HepG2 (cell line): Measurements from ENCODE around the gene VTN. TPM values are rescaled to one million over a fixed set of nuclear protein-coding genes. Genes with fewer than 3 reads are reported as not detected.

Source experiments
- ATAC-seq: fragments of 200-7000 bp; cut with Tn5 transposase; 3 replicates; pipeline ENCODE4 v1.9.1; 2020; ENCODE audit warnings: mild to moderate bottlenecking, moderate library complexity
- BruUV-seq: library from RNA; stranded (reverse); fragments of 400-500 nt; replicated peaks from 2 replicates; lab custom pipeline; 2021; lab: Mats Ljungman, UMichigan
- CTCF ChIA-PET: fragments of 300-600 bp; formaldehyde crosslinking; extraction: SDS; loops from one replicate; lab custom pipeline; 2021; ENCODE audit warnings: low total read pairs, inconsistent platforms, low intra/inter-chr PET ratio; lab: Yijun Ruan, JAX
- POLR2A ChIA-PET: fragments of 350-600 bp; sonication (Branson Sonifier 250); formaldehyde crosslinking; loops from one replicate; lab custom pipeline; 2020; ENCODE audit warnings: antibody characterized with exemption, inconsistent platforms; lab: Yijun Ruan, JAX
- DNase-seq: peaks from one replicate; pipeline ENCODE4 v3.0.0-alpha.2; 2015; ENCODE audit warnings: low spot score
- FAIRE-seq: peaks from 3 replicates; lab custom pipeline; 2011; peaks lifted over from hg19 to GRCh38; lab: Jason Lieb, UNC
- H2AFZ ChIP-seq: one replicate; pipeline ENCODE4 v1.6.1; 2011; ENCODE audit warnings: low read length, inconsistent platforms
- H3K27ac ChIP-seq: fragments of 300-600 bp; 3 replicates; pipeline ENCODE4 v1.8.0; 2011; ENCODE audit warnings: mixed run types, mild to moderate bottlenecking, mixed read lengths, low read length, inconsistent platforms; ENCODE audit not compliant: insufficient read depth; ENCODE audit errors: extremely low read length
- H3K27me3 ChIP-seq, 2 experiments: fragments of 200-600 bp in 1 of 2; 2 replicates in 1 of 2; 3 replicates in 1 of 2; pipeline versions ENCODE4 v1.6.0 to v1.8.0; 2011; ENCODE audit warnings: low read length in 2 of 2, mild to moderate bottlenecking in 2 of 2, moderate library complexity in 2 of 2, inconsistent platforms in 1 of 2; ENCODE audit not compliant: insufficient read depth in 2 of 2, control insufficient read depth in 1 of 2
- H3K36me3 ChIP-seq, 2 experiments: fragments of 200-600 bp in 1 of 2; replicated peaks in 1 of 2; 2 replicates in 1 of 2; 3 replicates in 1 of 2; pipeline versions ENCODE4 v1.5.1 to v1.8.0; 2011; ENCODE audit warnings: low read length in 2 of 2, inconsistent platforms in 1 of 2; ENCODE audit not compliant: insufficient read depth in 2 of 2, control insufficient read depth in 1 of 2
- H3K4me1 ChIP-seq: 2 replicates; pipeline ENCODE4 v1.5.1; 2012; ENCODE audit warnings: low read length, inconsistent platforms; ENCODE audit not compliant: insufficient read depth
- H3K4me2 ChIP-seq: 2 replicates; pipeline ENCODE4 v1.6.0; 2011; ENCODE audit warnings: low read depth, low read length, inconsistent platforms
- H3K4me3 ChIP-seq, 3 experiments: fragments of 200-600 bp in 1 of 3; sonication (generic), shearing (Covaris generic) in 1 of 3; replicated peaks in 1 of 3; 2 replicates each; pipeline ENCODE4 v1.5.1; 2011 to 2016; ENCODE audit warnings: low read length in 3 of 3, inconsistent platforms in 2 of 3, low read depth in 2 of 3, mild to moderate bottlenecking in 2 of 3, control low read depth in 1 of 3, mixed read lengths in 1 of 3; ENCODE audit not compliant: insufficient read depth in 1 of 3
- H3K79me2 ChIP-seq: one replicate; pipeline ENCODE4 v1.6.1; 2011; ENCODE audit warnings: low read length, inconsistent platforms; ENCODE audit not compliant: insufficient read depth
- H3K9ac ChIP-seq: 2 replicates; pipeline ENCODE4 v1.6.0; 2011; ENCODE audit warnings: mild to moderate bottlenecking, low read depth, low read length, inconsistent platforms; ENCODE audit not compliant: insufficient read depth
- H3K9me3 ChIP-seq: 2 replicates; pipeline ENCODE4 v1.5.1; 2012; ENCODE audit warnings: mild to moderate bottlenecking, low read length
- H4K20me1 ChIP-seq: 2 replicates; pipeline ENCODE4 v1.6.0; 2011; ENCODE audit warnings: inconsistent platforms, mild to moderate bottlenecking, low read length, moderate library complexity; ENCODE audit not compliant: insufficient read depth
- ASH2L ChIP-seq: fragments of 300-600, 200-600 bp; sonication (generic); IDR thresholded peaks from 2 replicates; pipeline ENCODE4 v1.7.0; 2017; ENCODE audit warnings: low read depth, mild to moderate bottlenecking, moderate library complexity, mixed read lengths, low read length; ENCODE audit not compliant: insufficient read length
- MED1 ChIP-seq: sonication (generic); formaldehyde crosslinking; IDR thresholded peaks from 2 replicates; pipeline ENCODE4 v1.4.0; 2020; ENCODE audit warnings: missing genetic modification reagents
- MXI1 ChIP-seq: IDR thresholded peaks from 3 replicates; pipeline ENCODE4 v1.6.1; 2012; ENCODE audit warnings: low read depth, low read length, inconsistent platforms, borderline replicate concordance
- ZNF629 ChIP-seq: sonication (generic); formaldehyde crosslinking; conservative IDR thresholded peaks from 2 replicates; pipeline ENCODE4 v1.5.0; 2020; ENCODE audit warnings: missing genetic modification reagents
- ZNF883 ChIP-seq: sonication (generic); formaldehyde crosslinking; IDR thresholded peaks from 2 replicates; pipeline ENCODE4 v1.5.1; 2020; ENCODE audit warnings: mild to moderate bottlenecking, missing genetic modification reagents; ENCODE audit errors: not compliant biosample characterization
- ZSCAN30 ChIP-seq: sonication (generic); formaldehyde crosslinking; IDR thresholded peaks from 2 replicates; pipeline ENCODE4 v1.5.0; 2020; ENCODE audit warnings: mild to moderate bottlenecking, missing genetic modification reagents
- WGBS: methylation state at CpG from one replicate; pipeline ENCODE4 v1.1.6; 2017; ENCODE audit warnings: low lambda C conversion rate; 5-methylcytosine and 5-hydroxymethylcytosine counted together
- in situ Hi-C: cut with HindIII; loops from 2 replicates; pipeline ENCODE4 v1.10.0; 2017; ENCODE audit warnings: low pct_unique_long_range_greater_than_20kb; ENCODE audit not compliant: extremely low pct_ligation_motif_present
- intact Hi-C: fragments of 100-400 bp; cut with micrococcal nuclease; formaldehyde crosslinking; loops from one replicate; pipeline ENCODE4 v1.10.0; 2022; ENCODE audit not compliant: unreplicated experiment
- polyA plus RNA-seq, 8 experiments: library from polyadenylated mRNA; depleted of rRNA in 3 of 8; stranded (reverse) in 7 of 8; unstranded in 1 of 8; fragments of >200 nt; fragmentation: Illumina TruSeq in 4 of 8; extraction: Trizol in 4 of 8; gene quantifications; 2 replicates each; pipeline versions ENCODE4 v1.2.1 to v1.2.3, GENCODE V29; 2011 to 2016; ENCODE audit warnings: low read depth in 4 of 8, missing spikeins in 1 of 8, mixed read lengths in 1 of 8; ENCODE audit not compliant: insufficient read depth in 1 of 8
- total RNA-seq, 5 experiments: library from RNA; depleted of rRNA; stranded (reverse); fragments of >200 nt; fragmentation: Illumina TruSeq; extraction: Trizol; gene quantifications; 2 replicates each; pipeline ENCODE4 v1.2.3, GENCODE V29; 2016; ENCODE audit warnings: low read depth in 1 of 5
- TF ChIP-seq, protein P1 (sequence below): sonication (generic); formaldehyde crosslinking; IDR thresholded peaks from 2 replicates; pipeline ENCODE4 v1.8.1; 2023; ENCODE audit warnings: mild to moderate bottlenecking, missing genetic modification reagents, borderline replicate concordance
- TF ChIP-seq, protein P2 (sequence below): sonication (generic); formaldehyde crosslinking; IDR thresholded peaks from 2 replicates; pipeline ENCODE4 v1.5.0; 2020; ENCODE audit warnings: mild to moderate bottlenecking, missing genetic modification reagents, moderate library complexity
- TF ChIP-seq, protein P3 (sequence below): sonication (generic); formaldehyde crosslinking; IDR thresholded peaks from 2 replicates; pipeline ENCODE4 v1.5.1; 2020; ENCODE audit warnings: mild to moderate bottlenecking, moderate library complexity, missing genetic modification reagents
- TF ChIP-seq, protein P4 (sequence below): sonication (generic); formaldehyde crosslinking; IDR thresholded peaks from 2 replicates; pipeline ENCODE4 v1.5.1; 2020; ENCODE audit warnings: mild to moderate bottlenecking, missing genetic modification reagents, moderate library complexity

The VTN gene
- total and polyA plus RNA-seq, 2 of the 13 experiments (the other 11 are each of a cell fraction or from before 2014, with no cell fraction given), result 108 to 131 TPM

- CTCF ChIA-PET, result no interaction called here
- no TSS peak for BruUV-seq
- WGBS, result 64% methylated on average over 3 of the region's 3 CpGs
Observed at GRCh38 chr17:28402224-28402630, 32.1 kb upstream of the VTN start.

More at GRCh38 chr17:28402224-28402630, 32.1 kb upstream of the VTN start:
- H4K20me1 ChIP-seq, result no peaks in the 10 kb centered on the region
- in situ Hi-C loops (no loop called here), intact Hi-C loops (no loop called here)
- no peak overlapping the region for H3K9ac ChIP-seq
- H3K4me2 ChIP-seq, result no peak overlapping the region
- DNase-seq (no peak), ATAC-seq (no peak), FAIRE-seq (no peak)
- no peaks in the 10 kb centered on the region for H3K9me3 ChIP-seq
- no peak overlapping the region for H3K27ac ChIP-seq
- H3K4me1 ChIP-seq, result peaks cover 53% of the 10 kb centered on the region
- POLR2A ChIA-PET, result interaction anchor here (1.6 kb wide), 1 partner anchor 32 kb away, joined by 6 read pairs; the partner anchor contains the start of gene VTN
- H3K4me3 ChIP-seq, result no peak overlapping the region
- H3K36me3 ChIP-seq, result peaks cover 13 to 33% of the 10 kb centered on the region in 2 experiments
- H3K27me3 ChIP-seq, result no peaks in the 10 kb centered on the region; a peak in 1 of 5 replicates
- no peak overlapping the region for H2AFZ ChIP-seq
- TF ChIP-seq ASH2L, result no peak
- TF ChIP-seq, protein P1, sequence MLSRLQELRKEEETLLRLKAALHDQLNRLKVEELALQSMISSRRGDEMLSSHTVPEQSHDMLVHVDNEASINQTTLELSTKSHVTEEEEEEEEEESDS, result no peak
- TF ChIP-seq MED1, result no peak
- TF ChIP-seq, protein P2, sequence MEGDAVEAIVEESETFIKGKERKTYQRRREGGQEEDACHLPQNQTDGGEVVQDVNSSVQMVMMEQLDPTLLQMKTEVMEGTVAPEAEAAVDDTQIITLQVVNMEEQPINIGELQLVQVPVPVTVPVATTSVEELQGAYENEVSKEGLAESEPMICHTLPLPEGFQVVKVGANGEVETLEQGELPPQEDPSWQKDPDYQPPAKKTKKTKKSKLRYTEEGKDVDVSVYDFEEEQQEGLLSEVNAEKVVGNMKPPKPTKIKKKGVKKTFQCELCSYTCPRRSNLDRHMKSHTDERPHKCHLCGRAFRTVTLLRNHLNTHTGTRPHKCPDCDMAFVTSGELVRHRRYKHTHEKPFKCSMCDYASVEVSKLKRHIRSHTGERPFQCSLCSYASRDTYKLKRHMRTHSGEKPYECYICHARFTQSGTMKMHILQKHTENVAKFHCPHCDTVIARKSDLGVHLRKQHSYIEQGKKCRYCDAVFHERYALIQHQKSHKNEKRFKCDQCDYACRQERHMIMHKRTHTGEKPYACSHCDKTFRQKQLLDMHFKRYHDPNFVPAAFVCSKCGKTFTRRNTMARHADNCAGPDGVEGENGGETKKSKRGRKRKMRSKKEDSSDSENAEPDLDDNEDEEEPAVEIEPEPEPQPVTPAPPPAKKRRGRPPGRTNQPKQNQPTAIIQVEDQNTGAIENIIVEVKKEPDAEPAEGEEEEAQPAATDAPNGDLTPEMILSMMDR (CRISPR knock-in tag), result no peak
- no peak for TF ChIP-seq MXI1
- TF ChIP-seq ZSCAN30 (CRISPR knock-in tag), result no peak
- TF ChIP-seq, protein P3, sequence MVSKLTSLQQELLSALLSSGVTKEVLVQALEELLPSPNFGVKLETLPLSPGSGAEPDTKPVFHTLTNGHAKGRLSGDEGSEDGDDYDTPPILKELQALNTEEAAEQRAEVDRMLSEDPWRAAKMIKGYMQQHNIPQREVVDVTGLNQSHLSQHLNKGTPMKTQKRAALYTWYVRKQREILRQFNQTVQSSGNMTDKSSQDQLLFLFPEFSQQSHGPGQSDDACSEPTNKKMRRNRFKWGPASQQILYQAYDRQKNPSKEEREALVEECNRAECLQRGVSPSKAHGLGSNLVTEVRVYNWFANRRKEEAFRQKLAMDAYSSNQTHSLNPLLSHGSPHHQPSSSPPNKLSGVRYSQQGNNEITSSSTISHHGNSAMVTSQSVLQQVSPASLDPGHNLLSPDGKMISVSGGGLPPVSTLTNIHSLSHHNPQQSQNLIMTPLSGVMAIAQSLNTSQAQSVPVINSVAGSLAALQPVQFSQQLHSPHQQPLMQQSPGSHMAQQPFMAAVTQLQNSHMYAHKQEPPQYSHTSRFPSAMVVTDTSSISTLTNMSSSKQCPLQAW (CRISPR knock-in tag), result no peak
- TF ChIP-seq, protein P4, sequence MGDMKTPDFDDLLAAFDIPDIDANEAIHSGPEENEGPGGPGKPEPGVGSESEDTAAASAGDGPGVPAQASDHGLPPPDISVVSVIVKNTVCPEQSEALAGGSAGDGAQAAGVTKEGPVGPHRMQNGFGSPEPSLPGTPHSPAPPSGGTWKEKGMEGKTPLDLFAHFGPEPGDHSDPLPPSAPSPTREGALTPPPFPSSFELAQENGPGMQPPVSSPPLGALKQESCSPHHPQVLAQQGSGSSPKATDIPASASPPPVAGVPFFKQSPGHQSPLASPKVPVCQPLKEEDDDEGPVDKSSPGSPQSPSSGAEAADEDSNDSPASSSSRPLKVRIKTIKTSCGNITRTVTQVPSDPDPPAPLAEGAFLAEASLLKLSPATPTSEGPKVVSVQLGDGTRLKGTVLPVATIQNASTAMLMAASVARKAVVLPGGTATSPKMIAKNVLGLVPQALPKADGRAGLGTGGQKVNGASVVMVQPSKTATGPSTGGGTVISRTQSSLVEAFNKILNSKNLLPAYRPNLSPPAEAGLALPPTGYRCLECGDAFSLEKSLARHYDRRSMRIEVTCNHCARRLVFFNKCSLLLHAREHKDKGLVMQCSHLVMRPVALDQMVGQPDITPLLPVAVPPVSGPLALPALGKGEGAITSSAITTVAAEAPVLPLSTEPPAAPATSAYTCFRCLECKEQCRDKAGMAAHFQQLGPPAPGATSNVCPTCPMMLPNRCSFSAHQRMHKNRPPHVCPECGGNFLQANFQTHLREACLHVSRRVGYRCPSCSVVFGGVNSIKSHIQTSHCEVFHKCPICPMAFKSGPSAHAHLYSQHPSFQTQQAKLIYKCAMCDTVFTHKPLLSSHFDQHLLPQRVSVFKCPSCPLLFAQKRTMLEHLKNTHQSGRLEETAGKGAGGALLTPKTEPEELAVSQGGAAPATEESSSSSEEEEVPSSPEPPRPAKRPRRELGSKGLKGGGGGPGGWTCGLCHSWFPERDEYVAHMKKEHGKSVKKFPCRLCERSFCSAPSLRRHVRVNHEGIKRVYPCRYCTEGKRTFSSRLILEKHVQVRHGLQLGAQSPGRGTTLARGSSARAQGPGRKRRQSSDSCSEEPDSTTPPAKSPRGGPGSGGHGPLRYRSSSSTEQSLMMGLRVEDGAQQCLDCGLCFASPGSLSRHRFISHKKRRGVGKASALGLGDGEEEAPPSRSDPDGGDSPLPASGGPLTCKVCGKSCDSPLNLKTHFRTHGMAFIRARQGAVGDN (CRISPR knock-in tag), result no peak
- no peak for TF ChIP-seq ZNF629 (CRISPR knock-in tag)
- no peak for TF ChIP-seq ZNF883
- H3K79me2 ChIP-seq, result peaks cover 13% of the 10 kb centered on the region
